ENCODE results near the gene MAGEF1.
"Not testable (repeated sequence)": the region's sequence is repeated elsewhere in the genome, so short reads cannot be mapped to it uniquely, and the experiment has no call there.

Gene MAGEF1

DNA sequence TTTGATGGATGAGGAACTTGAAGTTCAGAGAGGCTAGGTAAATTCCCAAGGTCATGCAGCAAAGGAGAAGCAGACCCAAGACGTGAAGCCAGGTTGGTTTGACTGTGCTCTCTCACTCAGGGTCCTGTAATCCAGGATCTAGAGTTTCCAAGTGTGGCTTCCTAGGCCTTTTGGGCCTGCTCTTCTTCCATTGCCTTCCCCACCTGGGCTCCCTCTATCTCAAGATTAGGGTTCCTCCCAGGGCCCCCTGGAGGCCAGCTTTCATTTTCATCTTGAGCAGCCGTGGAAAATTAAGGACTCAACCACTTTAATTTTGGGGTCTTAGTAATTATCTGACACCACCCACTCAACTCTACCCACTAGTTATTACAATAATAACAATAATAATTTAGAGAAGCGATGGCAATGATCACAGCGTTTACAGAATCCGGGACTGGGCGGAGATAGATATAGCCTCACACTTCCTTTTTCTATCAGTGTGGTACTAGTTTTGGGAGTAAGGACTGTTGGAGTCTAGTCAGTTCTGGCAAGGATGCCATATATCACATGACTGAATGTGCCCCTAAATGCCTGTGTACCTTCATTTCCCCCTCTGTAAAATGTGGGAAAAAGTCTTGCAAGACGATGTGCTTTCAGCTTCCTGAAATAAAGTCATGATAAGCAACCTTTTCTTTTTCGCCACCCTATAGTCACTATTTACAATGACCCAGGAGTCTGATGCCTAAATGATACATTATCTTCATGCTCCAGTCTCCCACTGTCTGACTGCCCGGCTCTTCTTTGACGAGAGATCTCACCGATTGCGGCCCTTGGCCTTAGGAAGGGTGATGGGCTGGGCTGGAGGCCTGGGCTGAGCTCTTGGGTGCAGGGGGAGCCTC is 30.2 kb upstream of the MAGEF1 start:
- DNase-seq, result no peak

DNA sequence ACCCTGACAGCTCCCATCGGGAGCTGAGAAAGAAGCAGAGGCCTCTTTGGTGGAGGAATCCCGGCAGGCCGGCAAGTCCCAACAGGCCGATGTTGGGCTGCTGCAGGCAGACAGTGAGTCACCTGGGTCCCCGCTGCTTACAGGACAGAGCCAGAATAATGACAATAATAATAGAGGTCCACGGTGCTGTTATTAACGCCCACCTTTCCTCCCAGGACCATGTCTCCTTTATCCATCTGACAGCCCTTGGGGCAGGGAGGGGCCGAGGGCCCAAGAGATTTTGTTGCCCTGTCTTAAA is 29.3 kb upstream of the MAGEF1 start:
- no peak for DNase-seq

DNA sequence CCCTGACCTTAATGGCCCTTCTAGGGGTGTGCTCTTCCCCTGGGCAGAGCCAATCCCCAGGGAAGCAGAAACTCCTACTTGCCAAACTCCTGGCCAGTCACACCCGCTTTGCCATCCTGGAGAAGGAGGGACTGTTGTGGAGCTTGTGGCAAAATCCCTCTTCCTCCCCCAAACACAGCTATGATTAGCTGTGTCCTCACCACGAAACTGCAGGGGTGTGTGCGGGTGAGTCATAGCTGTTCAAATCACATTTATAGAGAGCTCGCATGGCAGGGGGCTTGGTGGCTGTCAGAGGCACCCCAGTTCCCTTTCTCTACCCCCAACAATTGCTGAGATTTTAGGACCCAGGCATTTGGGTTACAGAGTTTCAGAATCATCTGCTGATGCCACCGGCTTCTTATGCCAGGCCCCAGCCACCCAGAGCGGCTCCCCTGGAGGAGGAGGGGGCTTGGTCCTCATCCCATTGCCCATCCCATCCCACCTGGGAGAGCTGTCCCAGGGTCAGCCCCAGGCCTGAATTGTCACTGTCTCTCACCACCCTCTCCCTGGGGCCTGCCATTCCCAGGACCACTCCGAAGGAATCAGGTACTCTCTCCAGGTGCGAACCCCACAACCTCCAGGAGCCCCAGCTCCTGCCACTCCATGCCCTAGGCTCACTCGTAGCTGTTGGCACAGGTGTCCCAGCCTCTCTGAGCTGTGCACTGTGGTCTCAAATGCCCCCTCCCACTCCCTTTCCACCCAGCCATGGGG is 28.8 kb upstream of the MAGEF1 start:
- peak; percentile 35 for DNase-seq

DNA sequence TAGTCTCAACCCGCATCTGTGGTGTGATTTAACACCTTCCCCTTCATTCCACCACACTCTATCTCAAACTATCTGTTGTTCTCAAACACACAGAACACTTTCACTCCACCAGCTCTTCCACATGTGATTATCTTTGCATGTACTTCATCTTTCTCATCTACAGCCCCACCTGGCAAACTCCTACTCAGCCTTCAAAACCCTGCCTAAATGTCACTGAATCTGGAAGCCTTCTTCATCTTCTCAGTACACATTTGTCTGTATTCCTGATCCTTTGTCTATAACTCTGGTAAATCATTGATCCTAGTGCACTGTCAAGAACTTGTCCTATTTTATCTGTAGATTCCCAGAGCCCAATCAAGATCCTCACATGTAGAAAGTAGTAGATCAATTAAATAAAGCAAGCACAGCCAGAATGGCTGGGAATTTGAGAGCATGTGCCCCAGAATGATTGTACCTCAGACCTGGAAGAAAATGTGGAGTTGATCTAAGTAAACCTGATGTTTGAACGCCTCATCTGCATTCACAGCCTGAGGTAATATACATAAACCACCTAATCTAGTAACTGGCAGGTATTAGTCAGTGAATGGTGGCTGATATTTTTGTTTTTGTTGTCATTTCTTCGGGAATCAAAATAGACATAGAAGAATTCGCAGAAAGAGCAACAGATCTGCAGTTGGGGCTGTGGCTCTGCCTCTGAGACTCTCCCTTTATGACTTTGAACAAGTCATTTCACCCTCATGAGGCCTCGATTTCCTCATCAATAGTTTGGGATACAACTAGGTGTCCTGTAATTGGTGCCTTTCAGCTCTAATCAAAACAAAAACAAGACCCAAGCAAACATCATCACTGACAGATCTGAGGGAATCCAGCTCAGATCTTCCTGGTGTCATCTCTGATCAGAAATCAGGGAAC is 28.0 kb upstream of the MAGEF1 start:
- peak; percentile 23 for DNase-seq

DNA sequence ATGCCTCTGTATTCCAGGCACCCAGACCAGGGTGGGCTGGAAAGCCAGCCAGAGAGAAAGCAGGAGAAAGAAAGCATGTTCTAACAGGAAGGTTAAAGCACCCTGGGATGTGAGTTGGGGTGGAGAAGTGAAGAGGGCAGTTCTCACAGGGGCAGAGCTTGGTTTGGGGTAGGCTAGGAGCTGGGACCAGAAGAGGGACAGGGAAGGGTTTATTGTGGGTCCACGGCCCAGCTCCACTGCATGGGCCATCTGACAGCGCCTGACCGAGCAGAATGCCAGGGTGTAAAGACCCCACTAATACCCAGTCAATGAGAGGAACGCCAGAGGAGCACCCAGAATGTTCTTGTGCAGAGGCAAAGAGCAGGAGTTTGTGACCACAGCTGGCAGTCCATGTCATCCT is 27.1 kb upstream of the MAGEF1 start:
- no peak for DNase-seq

DNA sequence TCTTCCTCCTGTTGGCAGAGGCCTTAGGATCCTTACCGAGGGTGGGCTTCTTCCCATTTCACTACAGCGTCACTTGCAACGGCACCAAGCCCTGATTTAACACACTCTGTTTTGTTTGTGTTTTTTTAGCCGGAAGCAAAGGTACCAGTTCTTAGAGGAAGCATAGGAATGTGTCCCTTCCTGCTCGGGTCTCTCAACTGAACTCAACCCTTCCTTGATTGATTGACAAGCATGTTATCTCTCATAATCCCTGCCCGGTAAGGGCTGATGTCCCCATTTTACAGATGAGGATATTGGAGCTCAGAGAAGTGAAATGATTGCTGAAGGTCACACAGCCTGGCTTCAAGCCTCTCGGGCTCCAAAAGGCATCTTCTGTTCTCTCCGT is 26.6 kb upstream of the MAGEF1 start:
- DNase-seq, result no peak

DNA sequence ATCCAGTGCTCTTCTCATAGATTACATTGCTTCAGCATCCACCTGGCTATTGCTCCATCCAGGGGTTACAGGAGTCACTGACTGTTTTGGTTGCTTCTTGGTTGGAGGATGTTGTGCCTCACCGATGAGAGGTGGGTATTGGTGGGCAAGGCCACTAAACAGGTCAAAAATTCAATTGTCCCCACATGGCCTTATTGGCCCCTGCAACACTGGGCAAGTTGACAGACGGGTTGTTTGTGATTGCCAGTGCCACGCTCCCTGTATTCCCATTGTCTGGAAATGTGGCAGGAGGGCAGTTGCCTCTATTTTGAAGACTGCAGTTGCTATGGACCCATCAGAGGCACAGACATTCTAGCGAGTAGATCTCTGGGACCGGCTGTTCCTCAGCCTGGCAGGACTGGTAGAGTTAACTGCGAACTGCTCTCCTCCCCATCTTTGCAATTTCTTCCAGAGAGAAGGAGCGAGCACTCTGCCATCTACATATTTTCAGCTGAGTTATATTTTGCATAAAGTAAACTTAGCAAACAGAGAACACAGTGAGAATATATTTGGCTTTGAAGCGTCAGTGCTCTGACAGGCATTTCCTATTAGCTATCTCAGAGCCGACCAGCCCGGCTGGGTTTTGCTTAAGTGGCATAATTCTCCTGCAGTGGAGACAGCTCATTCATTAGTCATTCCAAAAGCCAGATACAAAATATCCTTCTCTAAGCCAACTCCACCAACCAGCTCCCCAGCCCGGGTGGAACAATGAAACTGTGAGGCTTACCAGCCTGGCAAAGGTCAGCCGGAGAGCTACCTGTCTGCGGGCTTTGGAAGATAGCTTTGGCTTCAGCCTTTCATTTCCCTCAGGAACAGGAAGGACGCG is 26.0 kb upstream of the MAGEF1 start:
- no peak for DNase-seq

DNA sequence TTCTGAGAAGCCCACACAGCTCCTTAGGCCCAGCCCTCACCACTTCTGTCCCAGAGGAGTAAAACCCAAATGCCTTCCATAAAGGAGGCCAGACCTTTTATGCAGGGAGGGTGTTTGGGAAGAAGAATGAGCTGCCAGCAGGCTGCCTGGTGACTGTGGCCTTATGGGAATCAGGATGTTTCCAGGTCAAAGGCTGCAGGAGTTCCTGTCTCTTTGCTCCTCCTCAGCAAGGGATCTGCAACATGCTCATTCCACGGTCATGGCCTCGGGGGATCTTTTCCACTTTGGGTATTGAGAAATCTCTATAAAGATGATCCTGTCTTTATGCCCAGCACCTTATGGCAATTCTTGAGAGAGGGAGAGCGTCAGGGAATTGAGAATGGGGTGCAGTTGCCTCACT is 25.2 kb upstream of the MAGEF1 start:
- no peak for DNase-seq

DNA sequence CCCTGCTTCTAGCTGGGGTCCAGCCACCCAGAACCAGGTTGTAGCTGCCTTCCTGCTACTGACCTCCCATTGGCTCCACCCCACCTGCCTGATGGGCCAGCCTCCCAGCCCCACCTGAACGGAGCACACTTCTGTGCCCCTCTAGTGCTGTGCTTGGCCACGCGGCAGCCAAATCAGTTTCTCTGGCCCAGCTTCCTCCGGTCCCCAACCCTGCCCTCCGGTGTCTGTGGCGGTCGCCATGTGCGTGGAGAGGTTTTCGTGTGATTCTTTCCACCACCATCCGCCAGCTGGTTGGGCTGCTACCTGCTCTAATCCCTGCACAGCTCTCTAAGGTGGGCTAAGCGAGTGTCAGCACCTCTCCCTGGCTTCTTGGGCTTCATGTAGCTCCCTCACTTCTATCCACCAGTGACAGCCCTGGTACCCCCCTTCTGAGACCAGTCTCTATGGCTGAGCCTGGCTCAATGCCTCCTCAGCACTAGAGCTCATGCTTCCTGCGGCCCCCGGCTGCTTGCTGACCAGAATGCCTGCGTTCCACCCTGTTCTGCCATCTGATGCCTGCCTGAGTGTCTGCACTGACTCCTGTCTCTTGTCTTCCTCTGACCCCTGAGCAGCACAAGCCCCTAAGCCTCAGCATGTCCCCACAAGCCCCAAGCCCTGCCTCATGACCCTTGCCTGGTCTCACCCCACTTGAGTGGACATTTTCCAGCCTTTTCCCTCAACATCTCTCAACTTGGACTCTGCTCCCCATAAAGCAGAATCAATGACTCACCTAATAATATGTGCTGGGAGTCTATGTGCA is 23.2 kb upstream of the MAGEF1 start:
- no peak for DNase-seq

DNA sequence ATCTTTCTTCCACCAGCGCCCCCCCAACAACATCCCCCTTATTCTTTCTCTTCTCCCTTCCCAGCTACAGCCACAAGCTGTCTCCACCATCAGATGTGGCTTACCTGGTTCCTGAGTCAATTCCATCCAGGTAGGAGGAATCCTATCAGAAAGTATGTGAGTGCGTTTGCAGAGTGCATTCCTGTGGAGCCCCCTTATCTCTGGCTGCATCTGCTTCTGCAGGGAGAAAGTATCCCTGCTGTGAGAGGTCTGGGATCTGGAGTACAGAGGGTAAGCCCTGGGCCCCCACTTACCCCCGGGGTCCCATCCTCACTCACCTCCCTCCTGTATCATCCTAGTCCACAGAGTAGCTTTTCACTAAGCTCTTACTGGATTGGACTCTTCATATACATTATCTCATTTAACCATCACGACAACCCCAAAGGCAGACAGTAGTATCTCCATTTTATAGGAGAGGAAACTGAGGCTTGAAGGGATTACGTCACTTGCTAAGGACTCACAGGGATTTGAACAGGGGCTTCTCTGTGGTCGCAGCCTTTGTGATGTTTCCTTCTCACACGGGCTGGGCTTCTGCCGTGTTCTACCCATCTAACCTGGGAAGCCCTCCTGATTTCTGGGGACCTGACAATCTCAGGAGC is 22.2 kb upstream of the MAGEF1 start:
- no peak for DNase-seq

DNA sequence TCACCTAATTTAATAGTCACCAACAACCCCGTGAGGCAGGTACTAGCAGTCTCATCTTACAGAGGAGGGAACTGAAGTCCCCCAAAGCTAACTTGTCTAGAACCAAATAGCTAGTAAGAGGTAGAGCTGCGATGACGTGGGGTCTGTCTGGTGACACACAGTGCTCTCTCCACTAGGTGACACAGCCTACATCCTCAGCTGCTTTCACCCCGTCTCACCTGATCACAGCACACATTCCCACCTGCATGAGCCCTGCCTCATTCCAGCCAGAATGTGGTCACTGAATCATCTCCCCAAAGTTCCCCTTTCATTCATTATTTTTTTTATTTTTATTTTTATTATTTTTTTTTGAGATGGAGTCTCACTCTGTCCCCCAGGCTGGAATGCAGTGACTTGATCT is 21.3 kb upstream of the MAGEF1 start:
- no peak for DNase-seq

DNA sequence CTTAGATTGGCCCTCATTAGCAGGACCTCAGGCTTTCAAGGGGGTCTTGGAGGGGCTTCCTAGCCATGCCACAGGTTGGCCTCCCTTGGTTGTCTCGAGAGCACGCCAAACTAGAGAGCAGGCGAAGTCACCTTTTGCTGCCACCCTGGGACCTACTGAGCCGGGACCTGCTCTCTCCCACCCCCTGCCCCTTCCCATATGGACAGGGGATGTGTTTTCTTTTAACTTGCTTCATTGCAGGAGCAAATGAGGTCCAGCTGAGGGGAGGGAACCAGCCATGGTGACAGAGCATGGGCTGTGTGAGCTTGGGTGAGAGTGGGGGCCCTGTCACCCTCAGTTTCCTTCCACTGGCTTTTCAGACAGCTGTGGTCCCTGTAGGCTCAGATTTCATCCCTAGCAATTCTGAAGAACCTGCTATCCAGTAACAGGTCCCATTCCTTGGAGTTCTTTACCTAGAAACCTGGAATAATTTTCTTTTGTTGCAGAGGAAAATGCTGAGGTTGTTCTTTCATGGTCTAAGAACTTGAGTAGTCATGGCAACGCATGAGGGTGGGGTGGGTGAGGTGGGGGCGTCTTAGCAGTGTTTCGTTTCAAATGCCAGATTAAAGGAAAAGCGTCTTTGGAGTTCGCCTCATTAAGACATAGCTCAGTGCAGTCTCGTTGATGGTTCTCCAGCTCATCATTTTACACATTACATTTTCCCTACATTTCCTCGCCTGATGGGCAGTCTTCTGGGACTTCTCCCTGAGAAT is 20.1 kb upstream of the MAGEF1 start:
- DNase-seq, result no peak

DNA sequence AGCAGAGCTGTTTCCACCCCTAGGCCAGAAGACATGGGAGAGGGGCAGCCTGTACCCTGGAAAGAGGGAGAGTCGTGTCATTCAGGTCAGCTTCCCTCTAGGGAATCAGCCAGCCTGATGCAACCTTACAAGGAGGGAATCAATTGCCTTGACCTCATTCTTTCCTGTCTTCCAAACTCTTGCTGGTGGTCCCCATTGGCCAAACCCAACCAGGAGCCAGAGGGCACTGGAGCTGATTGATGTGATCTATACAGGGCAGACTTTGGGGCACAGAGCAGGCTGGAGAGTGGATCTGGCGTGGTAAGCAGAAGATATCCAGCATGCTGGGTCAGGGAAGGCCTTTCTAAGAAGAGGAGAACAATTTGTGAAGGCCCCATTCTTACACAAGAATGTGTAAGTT is 19.1 kb upstream of the MAGEF1 start:
- DNase-seq, result no peak

DNA sequence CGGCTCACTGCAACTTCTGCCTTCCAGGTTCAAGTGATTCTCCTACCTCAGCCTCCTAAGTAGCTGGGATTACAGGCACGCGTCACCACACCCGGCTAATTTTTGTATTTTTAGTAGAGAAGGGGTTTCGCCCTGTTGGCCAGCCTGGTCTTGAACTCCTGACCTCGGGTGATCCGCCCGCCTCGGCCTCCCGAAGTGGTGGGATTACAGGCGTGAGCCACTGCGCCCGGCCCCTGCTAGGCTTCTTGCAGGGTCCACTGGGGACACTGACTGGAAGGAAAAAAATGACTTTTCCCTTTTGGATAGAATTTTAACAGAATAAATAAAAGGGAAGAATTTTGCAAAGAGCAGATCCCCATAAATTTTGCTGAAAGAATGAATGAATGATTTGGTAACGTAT is 17.3 kb upstream of the MAGEF1 start:
- not testable (repeated sequence) for DNase-seq

DNA sequence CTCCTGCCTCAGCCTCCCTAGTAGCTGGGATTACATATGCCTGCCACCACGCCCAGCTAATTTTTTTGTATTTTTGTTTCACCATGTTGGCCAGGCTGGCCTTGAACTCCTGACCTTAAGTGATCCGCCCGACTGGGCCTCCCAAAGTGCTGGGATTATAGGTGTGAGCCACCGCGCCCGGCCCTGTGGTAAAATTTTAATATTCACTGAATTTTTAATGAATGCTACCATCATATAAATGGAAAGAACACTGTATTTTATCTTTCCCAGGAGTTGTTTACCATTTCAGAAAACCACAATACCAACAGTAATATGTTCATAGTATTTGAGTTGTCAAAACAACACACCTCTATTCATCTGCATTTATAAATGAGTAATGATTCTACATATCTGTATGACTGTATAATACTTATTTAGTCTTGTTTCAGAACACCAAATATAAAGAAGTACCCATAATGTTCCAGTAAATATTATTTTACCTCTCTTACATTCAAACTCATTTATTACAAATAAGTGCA is 16.2 kb upstream of the MAGEF1 start:
- DNase-seq, result no peak

DNA sequence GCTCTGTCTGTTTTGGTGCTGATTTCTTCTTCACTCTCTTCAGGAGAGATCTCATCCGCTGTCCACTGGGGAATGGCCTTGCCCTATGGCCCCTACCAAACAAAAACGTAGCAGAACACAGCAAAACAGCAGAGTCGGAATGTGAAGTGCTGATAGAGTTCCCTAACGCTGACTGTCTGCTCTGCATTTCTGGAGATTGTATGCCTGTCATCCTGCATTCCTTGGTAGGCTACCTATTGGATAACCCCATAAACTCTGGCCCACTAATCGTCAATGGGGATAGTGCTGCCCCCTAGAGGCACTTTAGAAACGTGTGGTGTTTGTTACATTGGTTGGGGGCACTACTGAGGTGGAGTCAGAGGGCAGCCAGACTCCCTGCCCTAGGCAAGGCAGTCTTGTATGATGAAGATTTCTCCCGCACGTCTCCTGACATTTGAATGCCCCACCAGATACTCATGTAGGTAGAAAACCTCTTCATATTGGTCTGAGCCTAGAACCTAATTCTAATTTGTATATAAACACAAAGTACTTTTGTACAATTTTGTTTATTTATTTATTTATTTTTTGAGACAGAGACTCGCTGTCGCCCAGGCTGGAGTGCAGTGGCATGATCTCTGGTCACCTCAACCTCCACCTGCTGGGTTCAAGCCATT is 15.6 kb upstream of the MAGEF1 start:
- peak; percentile 61 for DNase-seq

DNA sequence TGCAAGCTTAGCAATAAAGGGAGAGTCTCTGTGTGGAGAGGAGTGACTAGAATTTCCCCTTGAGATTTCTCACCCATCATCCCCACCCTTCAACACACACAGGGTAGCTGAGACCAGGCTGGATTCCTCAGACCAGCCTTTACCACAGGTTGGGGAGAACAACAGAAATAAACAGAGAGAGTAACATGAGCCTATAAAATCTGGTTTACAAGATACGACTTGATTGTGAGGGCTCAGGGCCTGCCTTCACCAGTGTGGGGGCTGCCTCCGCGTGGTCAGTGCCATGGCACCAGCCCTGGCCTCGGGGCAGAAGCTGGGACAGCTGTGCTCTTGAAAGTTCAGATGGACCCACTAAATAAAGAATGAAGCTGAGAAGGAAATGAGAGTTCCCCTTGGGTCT is 14.6 kb upstream of the MAGEF1 start:
- no peak for DNase-seq

DNA sequence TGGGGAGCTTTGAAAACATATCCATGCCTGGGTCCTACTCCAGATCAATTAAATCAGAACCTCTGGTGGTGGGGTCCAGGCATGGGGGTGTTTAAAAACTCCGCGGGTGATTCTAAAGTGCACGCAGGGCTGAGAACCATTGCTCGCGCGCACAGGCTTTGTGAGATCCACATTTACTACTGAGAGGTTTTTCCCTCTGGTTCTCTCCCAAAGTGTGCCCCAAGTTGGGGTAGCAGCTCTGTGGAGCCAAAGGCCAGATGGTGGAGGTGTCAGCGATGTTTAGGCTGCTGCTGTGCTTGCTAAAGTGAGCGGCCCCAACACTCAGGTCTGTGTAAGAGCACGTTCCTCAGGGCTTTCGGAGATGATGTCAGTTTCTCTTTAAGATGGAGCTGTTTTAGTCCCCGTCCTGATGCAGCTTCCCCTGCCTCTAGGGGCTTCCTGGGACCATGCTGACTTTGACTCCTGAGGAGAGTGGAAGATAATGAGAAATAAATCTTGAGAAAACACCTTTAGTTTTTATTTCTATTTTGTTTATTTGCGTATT is 13.4 kb upstream of the MAGEF1 start:
- no peak for DNase-seq

DNA sequence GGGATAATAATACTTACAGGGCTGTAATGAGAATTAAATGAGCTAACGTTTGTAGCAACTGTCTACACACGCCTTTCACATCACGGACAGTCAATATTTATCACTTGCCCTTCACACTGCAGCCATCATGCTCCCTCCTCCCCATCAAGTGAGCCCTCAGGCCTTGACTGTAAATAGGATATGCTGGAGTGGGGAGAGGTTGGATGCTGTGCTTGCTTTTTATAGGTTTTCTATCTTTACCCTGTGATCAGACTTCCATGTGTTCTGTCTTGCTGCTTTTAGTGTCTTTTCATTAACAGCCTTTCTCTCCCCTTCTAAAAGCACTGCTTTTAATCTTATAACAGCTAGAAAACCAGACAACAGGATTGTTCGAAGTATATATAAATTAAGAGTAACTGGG is 12.8 kb upstream of the MAGEF1 start:
- no peak for DNase-seq
